Measurements from ENCODE around the gene IMPDH1.

GRCh38 chr7:128344431-128344774, 65.4 kb downstream of the IMPDH1 start:
- TF ChIP-seq CTCF (IDR thresholded peaks at IDR 0.05), result no peak
- TF ChIP-seq POLR2A (IDR thresholded peaks at IDR 0.05), result no peak
